Hepatocyte (in vitro differentiated cells): ENCODE measurements around the gene GPR152. TPM values are rescaled to one million over a fixed set of nuclear protein-coding genes. Genes with fewer than 3 reads are reported as not detected.
"Not testable (repeated sequence)": the region's sequence is repeated elsewhere in the genome, so short reads cannot be mapped to it uniquely, and the experiment has no call there.

Source experiments
- DNase-seq: peaks from one replicate; pipeline ENCODE4 v3.0.0-alpha.2; 2016; ENCODE audit warnings: low spot score
- H2AFZ ChIP-seq: fragments of 200-600 bp; sonication (generic); 2 replicates; pipeline ENCODE4 v1.6.0; 2016; ENCODE audit warnings: antibody characterized with exemption, mild to moderate bottlenecking
- H3K27ac ChIP-seq: fragments of 200-600 bp; sonication (generic); 2 replicates; pipeline ENCODE4 v1.5.1; 2016; ENCODE audit warnings: mild to moderate bottlenecking
- H3K27me3 ChIP-seq: fragments of 200-600 bp; sonication (generic); 2 replicates; pipeline ENCODE4 v1.6.1; 2016
- H3K36me3 ChIP-seq: fragments of 200-600 bp; sonication (generic); replicated peaks from 2 replicates; pipeline ENCODE4 v1.5.1; 2016; ENCODE audit warnings: low read depth; ENCODE audit not compliant: insufficient read depth
- H3K4me1 ChIP-seq: fragments of 200-600 bp; sonication (generic); 2 replicates; pipeline ENCODE4 v1.5.1; 2016; ENCODE audit warnings: mild to moderate bottlenecking, moderate library complexity; ENCODE audit not compliant: insufficient read depth
- H3K4me2 ChIP-seq: fragments of 200-600 bp; sonication (generic); 2 replicates; pipeline ENCODE4 v1.6.0; 2016
- H3K4me3 ChIP-seq: fragments of 200-600 bp; sonication (generic); 2 replicates; pipeline ENCODE4 v1.5.1; 2016; ENCODE audit warnings: mild to moderate bottlenecking
- H3K79me2 ChIP-seq: fragments of 200-600 bp; sonication (generic); 2 replicates; pipeline ENCODE4 v1.6.0; 2017; ENCODE audit warnings: mild to moderate bottlenecking
- H3K9me2 ChIP-seq: fragments of 200-600 bp; sonication (generic); replicated peaks from 2 replicates; pipeline ENCODE4 v1.6.0; 2017; ENCODE audit warnings: mild to moderate bottlenecking; ENCODE audit not compliant: insufficient read depth
- H3K9me3 ChIP-seq: fragments of 200-600 bp; sonication (generic); 2 replicates; pipeline ENCODE4 v1.5.1; 2016; ENCODE audit warnings: low read depth, mild to moderate bottlenecking
- H4K20me1 ChIP-seq: fragments of 200-600 bp; sonication (generic); 2 replicates; pipeline ENCODE4 v1.6.0; 2016; ENCODE audit warnings: mild to moderate bottlenecking; ENCODE audit not compliant: insufficient read depth, poor library complexity, severe bottlenecking
- CTCF ChIP-seq: fragments of 200-600 bp; sonication (generic); IDR thresholded peaks from 2 replicates; pipeline ENCODE4 v1.5.1; 2016; ENCODE audit warnings: antibody characterized with exemption, mild to moderate bottlenecking; ENCODE audit not compliant: poor library complexity
- EZH2 ChIP-seq: fragments of 200-600 bp; sonication (generic); IDR thresholded peaks from 2 replicates; pipeline ENCODE4 v1.6.1; 2016; ENCODE audit warnings: antibody characterized with exemption, mild to moderate bottlenecking, borderline replicate concordance
- EZH2phosphoT487 ChIP-seq: fragments of 200-600 bp; sonication (generic); IDR thresholded peaks from one replicate; pipeline ENCODE4 v1.6.1; 2018; ENCODE audit warnings: antibody characterized with exemption, mild to moderate bottlenecking, low read depth, moderate library complexity; ENCODE audit not compliant: unreplicated experiment, severe bottlenecking
- WGBS: methylation state at CpG from one replicate; pipeline ENCODE4 v1.1.6; 2016; ENCODE audit warnings: low lambda C conversion rate; ENCODE audit errors: missing lambda C conversion rate; 5-methylcytosine and 5-hydroxymethylcytosine counted together
- polyA plus RNA-seq: library from polyadenylated mRNA; unstranded; fragments of >200 nt; fragmentation: Nextera tagmentation; extraction: Ambion mirVana; gene quantifications from 2 replicates; pipeline ENCODE4 v1.2.1, GENCODE V29; 2016
- total RNA-seq: library from RNA; depleted of rRNA; stranded (reverse); fragments of >200 nt; gene quantifications from 2 replicates; pipeline ENCODE4 v1.2.3, GENCODE V29; 2014

The GPR152 gene
- total and polyA plus RNA-seq, 2 experiments from 2014 or later, result not detected

DNA sequence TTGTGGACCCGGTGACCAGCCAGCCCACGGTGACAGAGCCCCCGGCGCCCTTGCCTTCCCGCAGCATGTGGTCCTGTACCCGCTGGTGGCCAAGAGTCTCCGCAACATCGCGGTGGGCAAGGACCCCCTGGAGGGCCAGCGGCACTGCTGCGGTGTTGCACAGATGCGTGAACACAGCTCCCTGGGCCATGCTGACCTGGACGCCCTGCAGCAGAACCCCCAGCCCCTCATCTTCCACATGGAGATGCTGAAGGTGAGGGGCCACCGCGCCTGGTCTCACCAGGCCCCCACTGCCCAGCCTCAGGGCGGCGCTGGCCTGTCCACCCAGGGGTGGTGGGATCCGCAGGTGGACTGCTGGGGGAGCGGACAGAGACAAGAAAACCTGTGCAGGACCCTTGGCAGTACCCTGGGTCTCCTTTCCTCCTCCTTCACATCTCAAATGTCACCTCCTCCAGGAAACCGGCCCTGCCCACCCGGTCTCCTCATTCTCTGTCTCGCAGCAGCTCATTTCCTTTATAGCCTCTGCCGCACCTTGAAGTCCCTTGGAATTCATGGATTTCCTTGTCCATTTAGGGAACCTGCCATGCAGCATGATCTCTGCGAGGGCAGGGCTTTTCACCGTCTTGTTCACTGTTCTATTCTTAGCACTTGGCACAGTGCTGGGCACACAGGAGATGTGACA is 36.8 kb upstream of the GPR152 start:
- TF ChIP-seq EZH2 (no peak), CTCF (no peak), EZH2phosphoT487 (no peak)
- Histone ChIP-seq H3K9me3 (no peaks in the 10 kb centered on the region), H3K9me2 (no peaks in the 10 kb centered on the region), H3K4me1 (no peaks in the 10 kb centered on the region), H3K4me2 (no peak overlapping the region), H3K27me3 (no peaks in the 10 kb centered on the region), H3K36me3 (no peaks in the 10 kb centered on the region), H2AFZ (no peak overlapping the region), H4K20me1 (no peaks in the 10 kb centered on the region), H3K79me2 (peaks cover 15% of the 10 kb centered on the region), H3K27ac (no peak overlapping the region), H3K4me3 (no peak overlapping the region)
- WGBS, result 95% methylated on average over 25 of the region's 25 CpGs
- no peak for DNase-seq

GRCh38 chr11:67486481-67487195 is 34.1 kb upstream of the GPR152 start:
- Histone ChIP-seq H3K79me2 (peaks cover 26% of the 10 kb centered on the region), H3K27me3 (no peaks in the 10 kb centered on the region), H2AFZ (no peak overlapping the region), H3K4me1 (peaks cover 10% of the 10 kb centered on the region), H4K20me1 (no peaks in the 10 kb centered on the region), H3K27ac (no peak overlapping the region), H3K9me3 (no peaks in the 10 kb centered on the region), H3K4me3 (no peak overlapping the region), H3K9me2 (no peaks in the 10 kb centered on the region), H3K4me2 (no peak overlapping the region), H3K36me3 (no peaks in the 10 kb centered on the region)
- TF ChIP-seq EZH2, result no peak
- TF ChIP-seq CTCF, result no peak
- TF ChIP-seq EZH2phosphoT487, result no peak
- no peak for DNase-seq
- WGBS, result 94% methylated on average over 20 of the region's 20 CpGs

GRCh38 chr11:67485873-67486361 is 33.4 kb upstream of the GPR152 start:
- WGBS, result 97% methylated on average over 7 of the region's 7 CpGs
- H4K20me1 ChIP-seq, H3K36me3 ChIP-seq, DNase-seq, H3K9me2 ChIP-seq, H3K4me3 ChIP-seq, H3K4me2 ChIP-seq, H3K9me3 ChIP-seq, H2AFZ ChIP-seq, H3K27me3 ChIP-seq, H3K27ac ChIP-seq: not testable (repeated sequence)
- Histone ChIP-seq H3K79me2 (peaks cover 26% of the 10 kb centered on the region), H3K4me1 (peaks cover 10% of the 10 kb centered on the region)

- Histone ChIP-seq H3K4me2 (no peak overlapping the region), H4K20me1 (no peaks in the 10 kb centered on the region), H2AFZ (no peak overlapping the region), H3K79me2 (peaks cover 26% of the 10 kb centered on the region), H3K27me3 (no peaks in the 10 kb centered on the region), H3K27ac (no peak overlapping the region), H3K4me1 (peaks cover 10% of the 10 kb centered on the region), H3K4me3 (no peak overlapping the region), H3K9me3 (no peaks in the 10 kb centered on the region), H3K9me2 (no peaks in the 10 kb centered on the region), H3K36me3 (no peaks in the 10 kb centered on the region)
- TF ChIP-seq EZH2 (no peak), EZH2phosphoT487 (no peak), CTCF (no peak)
- no peak for DNase-seq
- WGBS, result 96% methylated on average over 11 of the region's 11 CpGs
Observed at GRCh38 chr11:67484847-67485311, 32.4 kb upstream of the GPR152 start.
